GM19397 (cell line): Measurements from ENCODE around the gene NMBR.
"Not testable (repeated sequence)": the region's sequence is repeated elsewhere in the genome, so short reads cannot be mapped to it uniquely, and the experiment has no call there.

Experiments used
- ATAC-seq: cut with Tn5 transposase; IDR thresholded peaks from one replicate; pipeline ENCODE4 v1.9.1; 2021; ENCODE audit warnings: mild to moderate bottlenecking, moderate library complexity; ENCODE audit not compliant: unreplicated experiment

NMBR gene

GRCh38 chr6:142155895-142156757 lies 9.2 kb upstream of the NMBR start:
- peak; percentile 74 for ATAC-seq

GRCh38 chr6:142155091-142155490 lies 8.2 kb upstream of the NMBR start:
- ATAC-seq, result no peak

GRCh38 chr6:142154336-142154735 lies 7.4 kb upstream of the NMBR start:
- no peak for ATAC-seq

GRCh38 chr6:142153196-142153595 lies 6.3 kb upstream of the NMBR start:
- no peak for ATAC-seq

- ATAC-seq, result no peak
Measured at GRCh38 chr6:142152746-142153145, 5.8 kb upstream of the NMBR start.

- ATAC-seq, result not testable (repeated sequence)
Measured at GRCh38 chr6:142141531-142141930, 5.4 kb downstream of the NMBR start.

- ATAC-seq, result no peak
Measured at GRCh38 chr6:142138876-142139275, 8.0 kb downstream of the NMBR start.

- ATAC-seq, result no peak
Measured at GRCh38 chr6:142132625-142133024, 14.3 kb downstream of the NMBR start, which contains the start of gene GJE1. Gene GJE1 (plus strand): TSS chr6:142132925. CDS start chr6:142133159, 234 bp downstream.

- ATAC-seq, result no peak
Measured at GRCh38 chr6:142130814-142131213, 16.1 kb downstream of the NMBR start.

GRCh38 chr6:142121342-142121741 lies 25.6 kb downstream of the NMBR start:
- no peak for ATAC-seq

- no peak for ATAC-seq
Measured at GRCh38 chr6:142118925-142119324, 28.0 kb downstream of the NMBR start.

GRCh38 chr6:142118328-142118727 lies 28.6 kb downstream of the NMBR start:
- no peak for ATAC-seq

- no peak for ATAC-seq
Measured at GRCh38 chr6:142117366-142117765, 29.6 kb downstream of the NMBR start.

- ATAC-seq, result no peak
Measured at GRCh38 chr6:142112451-142113061, 34.4 kb downstream of the NMBR start.

- ATAC-seq, result not testable (repeated sequence)
Measured at GRCh38 chr6:142110820-142111219, 36.1 kb downstream of the NMBR start.

GRCh38 chr6:142104820-142105219 lies 42.1 kb downstream of the NMBR start:
- ATAC-seq, result not testable (repeated sequence)

GRCh38 chr6:142088858-142089216 lies 58.1 kb downstream of the NMBR start:
- ATAC-seq, result no peak

GRCh38 chr6:142087950-142088857 lies 58.7 kb downstream of the NMBR start:
- no peak for ATAC-seq

- ATAC-seq, result no peak
Measured at GRCh38 chr6:142079130-142079529, 67.8 kb downstream of the NMBR start.

GRCh38 chr6:142075516-142076101 lies 71.3 kb downstream of the NMBR start:
- no peak for ATAC-seq

GRCh38 chr6:142074516-142074915 lies 72.4 kb downstream of the NMBR start:
- ATAC-seq, result no peak
